ACHN (cell line): Measurements from ENCODE around the gene LCN10.

ENCODE experiments used
- DNase-seq: peaks from one replicate; pipeline ENCODE4 v3.0.0-alpha.2; 2015
- in situ Hi-C: cut with HindIII; loops from 2 replicates; pipeline ENCODE4 v1.10.0; 2017; ENCODE audit warnings: low sequenced_read_pairs, low pct_ligation_motif_present, low pct_unique_long_range_greater_than_20kb

The LCN10 gene

GRCh38 chr9:136726118-136726517, 16.6 kb downstream of the LCN10 start:
- in situ Hi-C loops: no loop called here
- DNase-seq: no peak

GRCh38 chr9:136725612-136726011, 17.1 kb downstream of the LCN10 start:
- in situ Hi-C loops: no loop called here
- no peak for DNase-seq

- in situ Hi-C loops: no loop called here
These were observed 18.0 kb downstream of the LCN10 start for GRCh38 chr9:136724772-136725171.

GRCh38 chr9:136723989-136724388, 18.8 kb downstream of the LCN10 start:
- in situ Hi-C loops: no loop called here

More at GRCh38 chr9:136724772-136725171, 18.0 kb downstream of the LCN10 start:
- DNase-seq: no peak

GRCh38 chr9:136723362-136723976, 19.3 kb downstream of the LCN10 start:
- in situ Hi-C loops: no loop called here
- no peak for DNase-seq

More at GRCh38 chr9:136723989-136724388, 18.8 kb downstream of the LCN10 start:
- DNase-seq: no peak

GRCh38 chr9:136722969-136723356, 19.8 kb downstream of the LCN10 start:
- no peak for DNase-seq
- in situ Hi-C loops: no loop called here

- no peak for DNase-seq
- in situ Hi-C loops: no loop called here
These were observed 20.4 kb downstream of the LCN10 start for GRCh38 chr9:136722093-136722968.

GRCh38 chr9:136721339-136722092, 21.2 kb downstream of the LCN10 start:
- no peak for DNase-seq
- in situ Hi-C loops: no loop called here

GRCh38 chr9:136720898-136721338, 21.8 kb downstream of the LCN10 start:
- DNase-seq: no peak
- in situ Hi-C loops: no loop called here

GRCh38 chr9:136720251-136720897, 22.4 kb downstream of the LCN10 start:
- in situ Hi-C loops: no loop called here
- no peak for DNase-seq

- DNase-seq: no peak
- in situ Hi-C loops: no loop called here
These were observed 23.4 kb downstream of the LCN10 start for GRCh38 chr9:136719195-136719880.

- in situ Hi-C loops: no loop called here
- DNase-seq: no peak
These were observed 24.2 kb downstream of the LCN10 start for GRCh38 chr9:136718345-136719194.

- in situ Hi-C loops: no loop called here
- no peak for DNase-seq
These were observed 25.3 kb downstream of the LCN10 start for GRCh38 chr9:136717399-136717798.

- no peak for DNase-seq
- in situ Hi-C loops: no loop called here
These were observed 27.9 kb downstream of the LCN10 start for GRCh38 chr9:136714893-136715274.

GRCh38 chr9:136714096-136714892, 28.4 kb downstream of the LCN10 start:
- DNase-seq: no peak
- in situ Hi-C loops: no loop called here

- no peak for DNase-seq
- in situ Hi-C loops: no loop called here
These were observed 29.2 kb downstream of the LCN10 start for GRCh38 chr9:136713550-136713949.
